Naive thymus-derived CD8-positive, alpha-beta T cell (primary cell): Measurements from ENCODE around the gene PTPN4. TPM values are rescaled to one million over a fixed set of nuclear protein-coding genes. Genes with fewer than 3 reads are reported as not detected.

Source experiments
- ATAC-seq, 2 donors: fragments of 150-1000 bp; cut with Tn5 transposase in 1 of 2; sonication (Bioruptor Pico), chemical (Tn5 transposase) in 1 of 2; 1 replicate in 1 of 2; 2 replicates in 1 of 2; pipeline ENCODE4 v1.10.0; 2021; ENCODE audit warnings: mild to moderate bottlenecking in 2 of 2, moderate library complexity in 2 of 2
- POLR2A ChIA-PET: fragments of 350-600 bp; sonication (Branson Sonifier 250); formaldehyde crosslinking; loops from one replicate; lab custom pipeline; 2021; ENCODE audit warnings: antibody characterized with exemption; lab: Charles Lee
- DNase-seq, 10 donors: peaks; one replicate each; pipeline versions ENCODE4 v3.0.0 to v3.0.0-alpha.2; 2020 to 2022
- H3K27ac Mint-ChIP-seq, 10 donors: one replicate each; pipeline ENCODE4 v1.8.0; 2020 to 2022; ENCODE audit warnings: mild to moderate bottlenecking in 10 of 10, mixed read lengths in 10 of 10, moderate library complexity in 4 of 10, inconsistent platforms in 1 of 10
- H3K27me3 Mint-ChIP-seq, 5 donors: one replicate each; pipeline ENCODE4 v1.8.0; 2021 to 2022; ENCODE audit warnings: mixed read lengths in 5 of 5
- H3K36me3 Mint-ChIP-seq, 3 donors: one replicate each; pipeline ENCODE4 v1.8.0; 2020 to 2022; ENCODE audit warnings: mixed read lengths in 3 of 3, mild to moderate bottlenecking in 2 of 3, inconsistent platforms in 1 of 3
- H3K4me1 Mint-ChIP-seq, 4 donors: one replicate each; pipeline ENCODE4 v1.8.0; 2021 to 2022; ENCODE audit warnings: mixed read lengths in 4 of 4
- H3K4me3 Mint-ChIP-seq, 10 donors: one replicate each; pipeline ENCODE4 v1.8.0; 2020 to 2022; ENCODE audit warnings: mild to moderate bottlenecking in 10 of 10, mixed read lengths in 10 of 10, moderate library complexity in 6 of 10, inconsistent platforms in 1 of 10
- H3K9me3 Mint-ChIP-seq, 9 donors: one replicate each; pipeline ENCODE4 v1.8.0; 2020 to 2022; ENCODE audit warnings: mixed read lengths in 9 of 9, mild to moderate bottlenecking in 3 of 9, inconsistent platforms in 1 of 9, moderate library complexity in 1 of 9
- polyA plus RNA-seq, 3 donors: library from polyadenylated mRNA; unstranded; fragments of 300-500 nt; fragmentation: Illumina TruSeq; gene quantifications; one replicate each; pipeline ENCODE4 v1.2.3, GENCODE V29; 2021
- total RNA-seq, 8 experiments: library from RNA in 2 of 8; stranded (reverse) in 2 of 8; gene quantifications; one replicate each; pipeline ENCODE4 v1.2.3 and lab custom pipeline; 2021 to 2026

PTPN4 gene
- total and polyA plus RNA-seq, 5 experiments from 2014 or later, result 79.4 to 124 (median 111) TPM

DNA sequence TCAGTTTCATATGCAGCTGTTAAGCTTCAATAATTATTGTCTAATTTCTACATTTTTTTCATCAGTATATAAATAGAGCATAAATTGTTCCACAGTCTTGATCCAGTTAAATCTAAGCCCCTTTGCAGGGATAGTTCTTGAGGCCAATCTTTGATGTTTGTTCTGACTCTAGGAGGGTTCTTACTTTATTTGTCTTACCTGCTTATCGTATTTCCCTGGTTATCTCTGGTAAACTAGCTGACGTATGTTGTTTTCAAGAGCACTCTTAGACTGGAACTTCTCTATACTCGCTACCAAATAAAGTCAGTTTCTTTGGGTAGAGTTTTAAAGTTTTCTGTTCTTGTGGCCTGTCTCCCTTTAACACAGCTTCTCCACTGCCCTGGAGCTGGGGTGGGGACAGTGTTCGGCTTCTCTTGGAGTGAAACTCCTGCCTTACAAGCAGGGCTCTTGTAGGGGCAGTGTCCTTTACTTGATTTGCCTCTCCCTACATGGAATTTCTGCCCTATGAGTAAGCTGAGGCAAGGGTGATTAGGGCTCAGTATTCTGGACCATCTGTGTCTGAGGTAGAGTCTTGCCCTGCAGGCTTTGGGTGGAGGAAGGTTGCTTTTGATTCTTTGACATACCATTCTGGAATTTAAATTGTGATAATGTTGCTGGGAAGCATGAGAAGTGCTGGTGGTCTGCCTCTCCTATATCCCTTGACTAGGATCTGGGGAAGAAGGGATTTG is 90.3 kb downstream of the PTPN4 start:
- peaks cover 35 to 65% (median 40%) of the 10 kb centered on the region in 3 donors for H3K36me3 Mint-ChIP-seq
- DNase-seq, result no peak
- H3K27ac Mint-ChIP-seq, result peak overlapping the region in 7 of 10 donors; percentile 9 to 61 (median 34)
- H3K9me3 Mint-ChIP-seq, result peaks cover 5 to 65% (median 56%) of the 10 kb centered on the region in 9 donors
- ATAC-seq, result no peak
- peak overlapping the region in 2 of 10 donors; percentile 18 to 35 for H3K4me3 Mint-ChIP-seq
- POLR2A ChIA-PET, result no interaction called here
- H3K4me1 Mint-ChIP-seq, result peaks cover 22 to 49% (median 41%) of the 10 kb centered on the region in 4 donors
- H3K27me3 Mint-ChIP-seq, result no peaks in the 10 kb centered on the region

DNA sequence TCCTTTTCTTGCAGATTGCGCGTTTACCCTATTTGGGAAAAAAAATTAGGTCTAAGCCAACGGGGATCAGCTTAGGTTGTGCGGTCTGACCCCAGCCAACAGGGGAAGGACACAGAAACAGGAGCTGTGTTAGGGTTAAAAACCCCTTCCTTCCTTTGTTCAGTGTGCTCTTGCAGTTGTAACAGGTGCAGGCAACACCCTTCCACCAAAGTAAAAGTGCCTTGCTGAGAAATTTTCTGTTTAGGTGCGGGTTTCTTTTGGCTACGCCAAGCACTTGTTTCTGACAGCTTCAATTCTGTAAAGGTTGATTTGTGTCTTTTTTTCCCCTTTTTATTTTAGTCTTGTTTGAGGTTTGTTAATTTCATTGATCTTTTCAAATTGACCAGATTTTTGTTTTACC is 92.5 kb downstream of the PTPN4 start:
- Mint-ChIP-seq H3K4me1 (peaks cover 29 to 63% (median 50%) of the 10 kb centered on the region in 4 donors), H3K36me3 (peaks cover 35 to 57% (median 40%) of the 10 kb centered on the region in 3 donors), H3K4me3 (peak overlapping the region in 1 of 10 donors; percentile 33), H3K9me3 (peaks cover 5 to 53% (median 47%) of the 10 kb centered on the region in 9 donors), H3K27me3 (no peaks in the 10 kb centered on the region), H3K27ac (peak overlapping the region in 4 of 10 donors; percentile 24 to 70 (median 68))
- DNase-seq (no peak), ATAC-seq (no peak)
- POLR2A ChIA-PET, result no interaction called here

DNA sequence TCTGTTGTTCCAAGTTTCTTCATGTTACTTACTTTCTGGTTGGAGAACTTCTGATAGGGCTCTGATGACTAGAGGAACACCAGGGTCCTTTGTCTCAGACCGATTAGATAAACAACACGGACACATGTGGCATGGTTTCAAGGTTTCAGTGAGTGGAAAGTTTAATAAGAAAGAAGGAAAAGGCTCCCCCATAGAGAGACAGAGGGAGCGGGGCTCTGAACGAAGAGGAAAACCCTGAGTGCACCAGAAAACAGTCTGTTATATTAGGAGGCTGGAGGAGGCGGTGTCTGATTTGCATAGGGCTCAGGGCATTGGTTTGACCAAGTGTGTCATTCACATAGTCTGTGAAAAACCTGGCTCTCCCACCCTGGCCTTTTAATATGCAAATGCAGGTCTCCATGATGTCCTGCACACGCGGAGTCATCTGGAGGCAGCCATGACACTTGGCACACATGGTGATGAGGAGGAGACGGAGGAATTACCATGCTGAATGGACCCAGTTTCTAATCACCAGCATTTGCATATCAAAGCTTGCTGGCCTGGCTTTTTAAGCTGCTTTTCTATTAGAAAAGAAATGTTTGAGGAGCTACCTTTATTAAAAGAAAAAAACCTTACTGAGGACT is 94.2 kb downstream of the PTPN4 start:
- Mint-ChIP-seq H3K36me3 (peaks cover 26 to 52% (median 40%) of the 10 kb centered on the region in 3 donors), H3K4me3 (no peak overlapping the region), H3K27ac (no peak overlapping the region), H3K4me1 (peaks cover 31 to 61% (median 48%) of the 10 kb centered on the region in 4 donors), H3K9me3 (peaks cover 5 to 52% (median 45%) of the 10 kb centered on the region in 9 donors), H3K27me3 (no peaks in the 10 kb centered on the region)
- DNase-seq (no peak), ATAC-seq (no peak)
- POLR2A ChIA-PET, result no interaction called here

DNA sequence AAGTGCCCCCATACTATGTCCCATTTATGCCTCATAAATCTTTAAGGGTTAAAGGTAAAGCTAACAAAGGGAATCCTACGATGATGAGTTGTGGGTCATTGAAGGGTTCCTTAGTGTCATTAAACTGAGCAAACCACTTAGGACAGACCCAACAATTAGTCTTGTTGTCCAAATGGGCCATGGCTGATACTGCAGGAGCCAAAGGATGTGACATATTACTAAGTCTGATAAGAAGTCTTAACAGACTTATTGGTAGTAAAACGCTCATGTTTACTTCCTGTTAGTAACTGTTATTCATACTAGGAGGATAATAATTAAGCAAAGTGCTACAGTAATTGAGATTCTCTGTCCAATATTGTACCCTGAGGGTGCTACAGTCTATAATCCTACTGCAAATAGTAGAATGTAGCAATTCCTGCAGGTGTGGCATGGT is 96.8 kb downstream of the PTPN4 start:
- POLR2A ChIA-PET, result no interaction called here
- Mint-ChIP-seq H3K27me3 (no peaks in the 10 kb centered on the region), H3K27ac (no peak overlapping the region), H3K4me3 (no peak overlapping the region), H3K36me3 (peaks cover 13 to 29% (median 19%) of the 10 kb centered on the region in 3 donors), H3K4me1 (peaks cover 24 to 67% (median 54%) of the 10 kb centered on the region in 4 donors), H3K9me3 (peaks cover 4 to 28% (median 19%) of the 10 kb centered on the region in 9 donors)
- ATAC-seq, result no peak
- DNase-seq, result no peak

DNA sequence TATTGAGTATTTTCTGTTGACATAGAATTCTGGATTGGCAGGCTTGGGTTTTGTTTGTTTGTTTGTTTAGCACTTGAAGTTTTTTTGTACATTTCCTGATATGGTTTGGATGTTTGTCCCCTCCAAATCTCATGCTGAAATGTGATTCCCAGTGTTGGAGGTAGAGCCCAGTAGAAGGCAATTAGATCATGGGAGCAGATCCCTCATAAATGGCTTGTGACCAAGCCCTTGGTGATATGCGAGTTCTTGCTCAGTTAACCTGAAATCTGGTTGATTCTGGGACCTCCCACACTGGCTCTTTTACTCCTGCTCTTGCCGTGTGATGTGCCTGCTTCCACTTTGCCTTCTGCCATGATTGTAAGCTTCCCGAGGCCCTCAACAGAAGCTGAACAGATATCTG is 98.0 kb downstream of the PTPN4 start:
- H3K4me1 Mint-ChIP-seq, result peaks cover 26 to 69% (median 62%) of the 10 kb centered on the region in 4 donors
- no peaks in the 10 kb centered on the region for H3K27me3 Mint-ChIP-seq
- peak overlapping the region in 4 of 10 donors; percentile 1 to 38 (median 15) for H3K27ac Mint-ChIP-seq
- H3K4me3 Mint-ChIP-seq, result peak overlapping the region in 2 of 10 donors; percentile 18 to 24
- H3K9me3 Mint-ChIP-seq, result peaks cover 4 to 15% (median 10%) of the 10 kb centered on the region in 9 donors
- POLR2A ChIA-PET, result no interaction called here
- DNase-seq (no peak), ATAC-seq (no peak)
- H3K36me3 Mint-ChIP-seq, result peaks cover 11 to 23% (median 12%) of the 10 kb centered on the region in 3 donors

DNA sequence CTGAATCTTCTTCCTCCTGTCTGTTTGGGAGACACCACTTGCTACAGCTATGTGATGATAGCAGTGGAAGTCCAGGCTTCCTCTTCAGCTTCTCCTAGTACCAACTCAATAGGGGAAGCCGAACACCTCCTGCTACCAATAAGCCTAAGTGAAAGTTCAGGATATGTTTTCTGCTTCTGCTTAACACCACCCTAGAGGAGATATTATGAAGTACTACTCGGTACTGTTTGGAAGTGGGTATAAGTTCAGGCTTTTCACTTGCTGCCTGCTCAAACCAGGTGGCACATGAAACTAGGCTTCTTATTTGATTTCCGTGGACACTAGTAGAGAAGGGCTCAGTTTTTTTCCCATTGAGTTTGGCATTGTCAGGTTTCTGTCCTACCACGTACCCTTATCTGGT is 99.8 kb downstream of the PTPN4 start:
- peaks cover 0 to 24% (median 23%) of the 10 kb centered on the region in 3 donors for H3K36me3 Mint-ChIP-seq
- H3K27ac Mint-ChIP-seq, result peak overlapping the region in 2 of 10 donors; percentile 22 to 76
- H3K4me1 Mint-ChIP-seq, result peaks cover 29 to 74% (median 73%) of the 10 kb centered on the region in 4 donors
- peaks cover 0 to 4% (median 0%) of the 10 kb centered on the region in 9 donors for H3K9me3 Mint-ChIP-seq
- no peak for DNase-seq
- POLR2A ChIA-PET, result no interaction called here
- H3K27me3 Mint-ChIP-seq, result no peaks in the 10 kb centered on the region
- ATAC-seq, result no peak
- H3K4me3 Mint-ChIP-seq, result peak overlapping the region in 2 of 10 donors; percentile 3 to 8

DNA sequence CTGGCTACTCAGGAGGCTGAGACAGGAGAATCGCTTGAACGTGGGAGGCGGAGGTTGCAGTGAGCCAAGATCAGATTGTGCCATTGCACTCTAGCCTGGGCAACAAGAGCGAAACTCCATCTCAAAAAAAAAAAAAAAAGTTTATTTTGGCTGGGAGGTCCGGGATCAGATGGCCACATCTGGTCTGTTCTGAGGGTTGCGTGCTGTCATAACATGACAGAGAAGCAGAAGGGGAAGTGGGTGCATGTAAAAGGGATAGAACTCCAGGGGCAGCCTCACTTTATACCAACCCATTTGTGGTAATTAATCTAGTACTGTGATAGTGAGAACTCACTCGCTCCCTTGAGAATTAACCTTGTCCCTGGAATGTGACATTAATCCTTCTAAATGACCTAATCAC is 101.2 kb downstream of the PTPN4 start:
- peak overlapping the region in 2 of 10 donors; percentile 2 to 45 for H3K4me3 Mint-ChIP-seq
- peak overlapping the region in 4 of 10 donors; percentile 24 to 57 (median 32) for H3K27ac Mint-ChIP-seq

DNA sequence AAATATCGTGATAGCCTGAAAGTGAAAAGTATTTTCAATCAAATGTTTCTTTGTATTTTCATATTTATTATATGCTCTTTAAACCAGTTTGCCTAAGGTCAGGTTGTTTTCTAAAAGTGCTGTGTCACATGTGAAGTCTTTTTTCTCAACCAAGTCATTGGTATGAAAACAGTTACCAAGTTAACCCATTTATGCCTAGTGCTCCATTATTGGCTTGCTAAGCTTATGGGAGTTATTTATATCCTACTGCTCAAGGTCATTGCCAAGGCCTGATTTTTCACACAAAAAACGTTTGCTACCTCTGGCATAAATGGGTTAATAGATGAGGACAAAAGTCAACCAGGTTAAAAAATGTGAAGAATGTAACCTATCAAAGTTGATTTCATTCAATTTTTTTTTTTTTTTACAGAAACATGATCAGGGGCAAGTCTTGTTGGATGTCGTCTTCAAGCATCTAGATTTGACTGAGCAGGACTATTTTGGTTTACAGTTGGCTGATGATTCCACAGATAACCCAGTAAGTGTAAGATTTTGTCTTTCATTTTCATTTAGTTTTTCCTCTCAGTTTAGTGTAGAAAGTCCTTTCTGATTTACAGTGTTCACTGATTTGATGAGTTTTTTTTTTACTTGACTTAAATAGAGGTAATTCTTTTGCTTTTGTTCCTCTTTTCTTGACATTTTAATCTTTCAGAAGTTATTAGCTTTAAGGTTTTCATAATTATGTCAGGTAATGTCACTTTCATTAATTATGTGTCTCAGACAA is 102.6 kb downstream of the PTPN4 start:
- ATAC-seq (no peak), DNase-seq (no peak)
- H3K4me3 Mint-ChIP-seq, result peak overlapping the region in 6 of 10 donors; percentile 2 to 31 (median 22)
- H3K9me3 Mint-ChIP-seq, result peaks cover 0 to 2% (median 0%) of the 10 kb centered on the region in 9 donors
- peak overlapping the region in 3 of 10 donors; percentile 6 to 40 (median 11) for H3K27ac Mint-ChIP-seq
- no peaks in the 10 kb centered on the region for H3K27me3 Mint-ChIP-seq
- POLR2A ChIA-PET, result no interaction called here
- peaks cover 30 to 82% (median 74%) of the 10 kb centered on the region in 4 donors for H3K4me1 Mint-ChIP-seq
- peaks cover 0 to 28% (median 26%) of the 10 kb centered on the region in 3 donors for H3K36me3 Mint-ChIP-seq

More for the DNA sequence above, 101.2 kb downstream of the PTPN4 start:
- Mint-ChIP-seq H3K4me1 (peaks cover 31 to 80% (median 71%) of the 10 kb centered on the region in 4 donors), H3K27me3 (no peaks in the 10 kb centered on the region), H3K9me3 (no peaks in the 10 kb centered on the region), H3K36me3 (peaks cover 0 to 24% (median 23%) of the 10 kb centered on the region in 3 donors)
- ATAC-seq (no peak), DNase-seq (no peak)
- POLR2A ChIA-PET, result no interaction called here

DNA sequence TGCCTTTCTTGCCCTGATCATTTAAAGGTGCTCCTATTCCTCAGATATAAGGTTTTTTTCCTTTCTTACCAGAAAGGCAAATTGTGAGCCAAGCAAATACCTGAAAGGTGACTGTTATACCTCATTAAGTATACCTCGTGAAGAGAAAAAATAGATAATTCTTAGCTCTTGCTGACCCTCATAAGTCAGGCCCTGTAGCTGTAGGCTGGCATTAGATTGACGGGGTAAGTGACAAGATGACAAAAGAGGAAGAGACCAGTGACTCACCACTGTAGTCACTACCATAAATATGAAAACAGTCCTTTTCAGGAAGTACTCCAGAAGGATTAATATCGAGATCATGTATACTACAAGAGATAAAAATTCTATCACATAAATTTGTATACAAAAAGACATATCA is 104.6 kb downstream of the PTPN4 start:
- H3K9me3 Mint-ChIP-seq, result peaks cover 0 to 7% (median 0%) of the 10 kb centered on the region in 9 donors
- H3K27me3 Mint-ChIP-seq, result no peaks in the 10 kb centered on the region
- peaks cover 5 to 33% (median 30%) of the 10 kb centered on the region in 3 donors for H3K36me3 Mint-ChIP-seq
- H3K4me1 Mint-ChIP-seq, result peaks cover 25 to 82% (median 78%) of the 10 kb centered on the region in 4 donors
- no peak for ATAC-seq
- no peak for DNase-seq
- H3K4me3 Mint-ChIP-seq, result no peak overlapping the region
- POLR2A ChIA-PET, result no interaction called here
- peak overlapping the region in 4 of 10 donors; percentile 44 to 73 (median 47) for H3K27ac Mint-ChIP-seq

DNA sequence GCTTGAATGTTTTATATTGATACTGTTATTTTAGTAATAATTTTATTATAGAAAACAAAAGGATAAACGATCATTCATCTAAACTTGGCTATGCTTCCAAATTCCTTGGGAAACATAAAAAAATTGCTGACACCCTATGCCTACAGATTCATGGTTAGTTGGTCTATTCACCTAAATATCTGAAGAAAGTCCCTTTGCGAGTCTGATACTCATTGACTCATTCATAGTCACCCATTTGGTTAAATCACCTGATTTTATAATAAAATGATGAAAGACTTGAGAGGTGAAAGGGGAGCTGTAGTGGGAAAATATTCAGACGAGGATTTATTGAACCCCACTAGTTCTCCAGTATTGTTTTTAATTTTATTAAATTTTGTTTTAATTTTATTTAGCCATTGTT is 112.0 kb downstream of the PTPN4 start:
- Mint-ChIP-seq H3K36me3 (peaks cover 21 to 34% (median 24%) of the 10 kb centered on the region in 3 donors), H3K27ac (no peak overlapping the region), H3K4me1 (peaks cover 30 to 67% (median 47%) of the 10 kb centered on the region in 4 donors), H3K4me3 (no peak overlapping the region), H3K27me3 (no peaks in the 10 kb centered on the region), H3K9me3 (peaks cover 0 to 16% (median 0%) of the 10 kb centered on the region in 9 donors)
- ATAC-seq (no peak), DNase-seq (no peak)
- POLR2A ChIA-PET, result no interaction called here

DNA sequence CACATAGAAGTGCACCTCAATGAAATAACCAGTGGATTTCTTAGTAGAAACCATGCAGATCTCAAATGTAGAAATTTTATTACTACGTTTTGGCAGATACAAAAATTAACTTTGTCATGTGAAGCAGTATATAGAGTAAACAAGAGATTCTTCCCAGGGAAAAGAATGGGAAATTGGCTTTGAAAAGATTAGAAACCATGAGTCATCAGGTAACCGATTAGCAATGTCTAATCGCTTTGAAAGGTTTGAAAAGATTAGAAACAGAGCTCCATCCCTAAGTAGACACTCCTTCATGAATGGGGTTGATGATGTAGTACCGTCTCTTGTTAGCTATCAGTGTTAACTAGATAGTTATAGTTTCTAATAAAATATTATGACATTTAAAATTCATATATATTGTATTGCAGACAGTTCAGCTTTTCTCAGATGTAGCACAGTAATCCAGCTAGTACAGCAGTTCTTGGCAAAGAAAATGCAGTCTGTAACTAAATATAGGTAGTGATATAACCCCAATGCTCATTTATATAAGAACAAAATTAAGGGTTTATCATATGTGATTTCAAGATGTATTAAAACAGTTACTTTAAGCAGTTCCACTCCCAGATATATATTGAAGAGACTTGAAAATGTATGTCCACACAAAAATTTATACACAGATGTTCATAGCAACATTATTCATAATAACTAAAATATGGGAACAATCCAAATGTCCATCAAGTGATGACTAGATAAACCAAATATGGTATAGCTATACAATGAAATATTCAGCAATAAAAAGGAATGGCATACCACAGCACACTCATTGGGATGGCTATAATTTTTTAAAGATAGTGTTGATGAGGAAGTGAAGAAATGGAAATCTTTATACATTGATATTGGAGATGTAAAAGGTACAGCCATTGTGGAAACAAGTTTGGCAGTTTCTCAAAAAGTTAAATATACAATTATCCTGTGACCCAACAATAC is 113.9 kb downstream of the PTPN4 start:
- POLR2A ChIA-PET, result no interaction called here
- no peak for ATAC-seq
- Mint-ChIP-seq H3K9me3 (peaks cover 0 to 12% (median 0%) of the 10 kb centered on the region in 9 donors), H3K36me3 (peaks cover 16 to 35% (median 19%) of the 10 kb centered on the region in 3 donors), H3K27ac (no peak overlapping the region), H3K27me3 (no peaks in the 10 kb centered on the region), H3K4me1 (peaks cover 29 to 49% (median 42%) of the 10 kb centered on the region in 4 donors), H3K4me3 (no peak overlapping the region)
- no peak for DNase-seq
